ENCODE results near the gene HOTAIR.

The HOTAIR gene

GRCh38 chr12:53980802-53981496 lies 6.2 kb upstream of the HOTAIR start:
- peak overlapping the region; percentile 79 to 100 (median 97) for H3K27ac Mint-ChIP-seq
- H3K4me3 Mint-ChIP-seq = peak overlapping the region; percentile 74 to 99 (median 96)
- H3K9me3 Mint-ChIP-seq = no peaks in the 10 kb centered on the region
- H3K4me1 Mint-ChIP-seq = peaks cover 22% of the 10 kb centered on the region
- H3K36me3 Mint-ChIP-seq (ENCODE audit: low read depth) = no peaks in the 10 kb centered on the region
- no peak for TF ChIP-seq CTCF (IDR thresholded peaks at IDR 0.05; ENCODE audit: unreplicated experiment in 3 of 3)
- H3K27me3 Mint-ChIP-seq (ENCODE audit: low read depth) = peaks cover 100% of the 10 kb centered on the region

- Mint-ChIP-seq H3K27me3 (ENCODE audit: low read depth) (peaks cover 100% of the 10 kb centered on the region), H3K4me3 (peak overlapping the region; percentile 71 to 99 (median 96)), H3K36me3 (ENCODE audit: low read depth) (no peaks in the 10 kb centered on the region), H3K27ac (peak overlapping the region; percentile 79 to 100 (median 97)), H3K9me3 (no peaks in the 10 kb centered on the region), H3K4me1 (peaks cover 29% of the 10 kb centered on the region)
- no peak for TF ChIP-seq CTCF (IDR thresholded peaks at IDR 0.05; ENCODE audit: unreplicated experiment in 3 of 3)
Observed at GRCh38 chr12:53980104-53980801, 5.5 kb upstream of the HOTAIR start.

GRCh38 chr12:53978477-53979356 lies 4.0 kb upstream of the HOTAIR start:
- H3K36me3 Mint-ChIP-seq (ENCODE audit: low read depth) = no peaks in the 10 kb centered on the region
- TF ChIP-seq CTCF (IDR thresholded peaks at IDR 0.05; ENCODE audit: unreplicated experiment in 3 of 3) = no peak
- peak overlapping the region in 2 of 3 experiments; percentile 60 to 96 for H3K4me3 Mint-ChIP-seq
- peak overlapping the region; percentile 39 to 100 (median 97) for H3K27ac Mint-ChIP-seq
- no peaks in the 10 kb centered on the region for H3K9me3 Mint-ChIP-seq
- H3K4me1 Mint-ChIP-seq = peaks cover 27% of the 10 kb centered on the region
- H3K27me3 Mint-ChIP-seq (ENCODE audit: low read depth) = peaks cover 100% of the 10 kb centered on the region

DNA sequence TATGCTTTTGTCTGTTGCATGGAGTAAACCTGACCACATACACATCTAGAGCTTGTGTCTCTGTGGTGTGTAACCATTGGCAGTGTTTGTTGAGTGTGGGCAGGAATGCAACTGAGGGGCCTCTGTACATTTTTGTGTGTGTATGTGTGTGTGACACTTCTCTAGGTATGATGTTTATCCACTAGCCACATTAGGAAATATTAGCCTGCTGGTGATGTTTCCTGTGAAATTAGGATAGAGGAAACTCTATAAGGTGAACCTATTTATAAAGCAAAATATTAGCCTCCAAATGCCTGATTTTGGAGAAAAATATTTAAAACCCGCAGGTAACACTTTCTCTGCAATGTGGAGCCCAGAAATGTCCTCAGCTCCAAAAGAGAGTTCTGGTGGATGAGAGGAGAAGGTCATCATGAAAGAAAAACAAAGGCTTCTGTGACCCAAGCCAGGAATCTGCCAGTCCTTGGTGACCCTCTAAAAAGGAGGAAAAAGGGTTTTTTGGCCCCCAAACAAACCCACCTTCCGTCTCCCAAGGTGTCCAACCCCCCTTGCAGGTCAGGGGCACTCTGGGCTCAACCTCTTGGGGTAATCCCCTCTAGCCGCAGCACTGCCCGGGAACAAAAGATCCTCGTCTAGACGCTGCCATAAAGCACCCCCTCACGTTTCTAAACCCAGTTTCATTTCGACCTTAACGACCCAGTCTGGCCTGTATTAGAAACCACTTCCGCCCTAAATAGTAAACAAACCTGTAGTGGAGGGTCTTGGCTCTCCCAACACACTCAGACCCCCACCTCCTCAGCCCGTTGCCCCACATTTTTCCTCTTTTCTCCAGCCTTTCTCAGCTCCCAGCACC lies 3.1 kb upstream of the HOTAIR start:
- Mint-ChIP-seq H3K36me3 (ENCODE audit: low read depth) (no peaks in the 10 kb centered on the region), H3K27me3 (ENCODE audit: low read depth) (peaks cover 100% of the 10 kb centered on the region), H3K4me1 (peaks cover 33% of the 10 kb centered on the region), H3K4me3 (peak overlapping the region in 2 of 3 experiments; percentile 28 to 96), H3K9me3 (no peaks in the 10 kb centered on the region), H3K27ac (peak overlapping the region; percentile 39 to 100 (median 97))
- TF ChIP-seq CTCF (IDR thresholded peaks at IDR 0.05; ENCODE audit: unreplicated experiment in 3 of 3) = no peak

DNA sequence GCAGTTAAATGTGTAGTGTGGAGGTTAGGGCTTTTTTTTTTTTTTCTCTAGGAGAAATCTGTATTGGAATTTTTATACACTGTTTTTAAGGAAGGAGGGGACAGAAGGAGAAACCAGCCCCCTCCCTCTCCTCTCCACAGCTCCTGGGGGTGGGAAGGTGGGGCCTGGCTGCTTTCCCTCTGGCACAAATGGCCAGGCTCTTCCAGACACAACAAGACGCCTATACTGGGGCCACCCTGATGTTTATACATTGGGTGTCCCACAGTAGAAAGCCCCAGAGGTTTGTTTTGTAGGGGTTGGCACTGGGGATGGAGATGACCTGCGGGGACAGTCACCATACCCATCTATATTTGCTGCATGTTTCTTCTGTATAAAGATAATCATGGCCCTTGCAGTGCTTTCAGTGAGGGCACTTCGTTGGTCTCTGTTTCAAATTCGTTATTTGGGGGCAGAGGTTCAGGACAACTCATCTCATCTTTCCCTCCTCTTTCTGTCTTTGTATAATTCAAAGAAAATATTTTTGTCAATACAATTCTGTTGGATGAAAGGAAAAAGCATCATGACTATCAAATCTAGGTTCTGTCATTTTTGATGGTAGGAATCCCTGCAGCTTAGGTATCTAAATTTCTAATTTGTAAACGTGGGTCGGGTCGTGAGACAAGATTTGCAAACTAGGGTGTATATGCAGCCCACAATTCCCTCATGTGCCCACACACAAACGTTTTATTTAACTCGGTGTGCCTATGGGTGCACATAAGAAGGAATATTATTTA lies 2.3 kb upstream of the HOTAIR start:
- no peak for TF ChIP-seq CTCF (IDR thresholded peaks at IDR 0.05; ENCODE audit: unreplicated experiment in 3 of 3)
- Mint-ChIP-seq H3K27me3 (ENCODE audit: low read depth) (peaks cover 100% of the 10 kb centered on the region), H3K9me3 (no peaks in the 10 kb centered on the region), H3K36me3 (ENCODE audit: low read depth) (no peaks in the 10 kb centered on the region), H3K4me1 (peaks cover 35% of the 10 kb centered on the region), H3K4me3 (peak overlapping the region; percentile 39 to 86 (median 55)), H3K27ac (peak overlapping the region in 2 of 3 experiments; percentile 67 to 100)
